Neuron (in vitro differentiated cells): Measurements from ENCODE around the gene PTPRN2.

Source experiments
- H2AFZ ChIP-seq: one replicate; pipeline ENCODE4 v1.6.1; 2013; ENCODE audit warnings: low read depth, mild to moderate bottlenecking, inconsistent platforms, low read length, moderate library complexity
- H3K27me3 ChIP-seq: one replicate; pipeline ENCODE4 v1.6.1; 2013; ENCODE audit warnings: low read length; ENCODE audit not compliant: insufficient read depth
- H3K36me3 ChIP-seq: one replicate; pipeline ENCODE4 v1.6.1; 2013; ENCODE audit warnings: low read length; ENCODE audit not compliant: insufficient read depth
- H3K4me1 ChIP-seq: one replicate; pipeline ENCODE4 v1.6.1; 2013; ENCODE audit warnings: low read length; ENCODE audit not compliant: insufficient read depth
- H3K4me3 ChIP-seq: 2 replicates; pipeline ENCODE4 v1.5.1; 2013; ENCODE audit warnings: mild to moderate bottlenecking, low read length, moderate library complexity
- H3K9me3 ChIP-seq: one replicate; pipeline ENCODE4 v1.6.1; 2013; ENCODE audit warnings: low read length

Gene PTPRN2

GRCh38 chr7:158017111-158018097, 570.2 kb downstream of the PTPRN2 start:
- Histone ChIP-seq H3K4me3 (no peak overlapping the region), H3K9me3 (no peaks in the 10 kb centered on the region), H3K27me3 (peaks cover 23% of the 10 kb centered on the region), H3K36me3 (no peaks in the 10 kb centered on the region), H3K4me1 (peaks cover 27% of the 10 kb centered on the region), H2AFZ (no peak overlapping the region)

- peaks cover 27% of the 10 kb centered on the region for H3K4me1 ChIP-seq
Measured at GRCh38 chr7:158016180-158017097, 571.2 kb downstream of the PTPRN2 start.

GRCh38 chr7:158015403-158016179, 572.0 kb downstream of the PTPRN2 start:
- Histone ChIP-seq H3K4me1 (peaks cover 27% of the 10 kb centered on the region), H3K36me3 (no peaks in the 10 kb centered on the region), H3K4me3 (peak overlapping the region; percentile 17), H3K27me3 (peaks cover 24% of the 10 kb centered on the region), H3K9me3 (no peaks in the 10 kb centered on the region), H2AFZ (peak overlapping the region; percentile 23)

More at GRCh38 chr7:158016180-158017097, 571.2 kb downstream of the PTPRN2 start:
- no peaks in the 10 kb centered on the region for H3K36me3 ChIP-seq
- H3K9me3 ChIP-seq = no peaks in the 10 kb centered on the region
- peaks cover 23% of the 10 kb centered on the region for H3K27me3 ChIP-seq
- H2AFZ ChIP-seq = peak overlapping the region; percentile 23
- peak overlapping the region; percentile 17 for H3K4me3 ChIP-seq

GRCh38 chr7:158014976-158015375, 572.6 kb downstream of the PTPRN2 start:
- H3K36me3 ChIP-seq = no peaks in the 10 kb centered on the region

GRCh38 chr7:158013085-158013668, 574.4 kb downstream of the PTPRN2 start:
- peaks cover 27% of the 10 kb centered on the region for H3K4me1 ChIP-seq
- H2AFZ ChIP-seq = no peak overlapping the region
- no peaks in the 10 kb centered on the region for H3K36me3 ChIP-seq
- H3K27me3 ChIP-seq = peaks cover 29% of the 10 kb centered on the region
- H3K9me3 ChIP-seq = no peaks in the 10 kb centered on the region
- H3K4me3 ChIP-seq = no peak overlapping the region

More at GRCh38 chr7:158014976-158015375, 572.6 kb downstream of the PTPRN2 start:
- H2AFZ ChIP-seq = no peak overlapping the region
- H3K27me3 ChIP-seq = peaks cover 24% of the 10 kb centered on the region
- no peaks in the 10 kb centered on the region for H3K9me3 ChIP-seq
- no peak overlapping the region for H3K4me3 ChIP-seq
- peaks cover 27% of the 10 kb centered on the region for H3K4me1 ChIP-seq

- H2AFZ ChIP-seq = no peak overlapping the region
- H3K9me3 ChIP-seq = no peaks in the 10 kb centered on the region
- H3K4me3 ChIP-seq = no peak overlapping the region
- H3K27me3 ChIP-seq = peaks cover 22% of the 10 kb centered on the region
- peaks cover 24% of the 10 kb centered on the region for H3K4me1 ChIP-seq
- H3K36me3 ChIP-seq = no peaks in the 10 kb centered on the region
Measured at GRCh38 chr7:158011941-158012340, 575.7 kb downstream of the PTPRN2 start.

- Histone ChIP-seq H3K9me3 (no peaks in the 10 kb centered on the region), H3K27me3 (peaks cover 21% of the 10 kb centered on the region), H3K4me3 (no peak overlapping the region), H2AFZ (no peak overlapping the region), H3K4me1 (peaks cover 16% of the 10 kb centered on the region), H3K36me3 (no peaks in the 10 kb centered on the region)
Measured at GRCh38 chr7:158010961-158011693, 576.5 kb downstream of the PTPRN2 start.

GRCh38 chr7:158009886-158010285, 577.7 kb downstream of the PTPRN2 start:
- peaks cover 4% of the 10 kb centered on the region for H3K4me1 ChIP-seq
- H3K9me3 ChIP-seq = no peaks in the 10 kb centered on the region
- H2AFZ ChIP-seq = no peak overlapping the region
- H3K27me3 ChIP-seq = peaks cover 12% of the 10 kb centered on the region
- H3K36me3 ChIP-seq = no peaks in the 10 kb centered on the region
- H3K4me3 ChIP-seq = no peak overlapping the region

- Histone ChIP-seq H3K27me3 (peaks cover 8% of the 10 kb centered on the region), H3K4me3 (no peak overlapping the region), H3K36me3 (no peaks in the 10 kb centered on the region), H2AFZ (no peak overlapping the region), H3K4me1 (no peaks in the 10 kb centered on the region), H3K9me3 (no peaks in the 10 kb centered on the region)
Measured at GRCh38 chr7:158008267-158008666, 579.4 kb downstream of the PTPRN2 start.

- H3K27me3 ChIP-seq = peaks cover 8% of the 10 kb centered on the region
- no peaks in the 10 kb centered on the region for H3K4me1 ChIP-seq
- H2AFZ ChIP-seq = no peak overlapping the region
- no peaks in the 10 kb centered on the region for H3K36me3 ChIP-seq
- H3K9me3 ChIP-seq = no peaks in the 10 kb centered on the region
- no peak overlapping the region for H3K4me3 ChIP-seq
Measured at GRCh38 chr7:158007697-158008257, 579.8 kb downstream of the PTPRN2 start.

GRCh38 chr7:158006841-158007696, 580.6 kb downstream of the PTPRN2 start:
- Histone ChIP-seq H2AFZ (no peak overlapping the region), H3K36me3 (no peaks in the 10 kb centered on the region), H3K4me1 (no peaks in the 10 kb centered on the region), H3K4me3 (no peak overlapping the region), H3K9me3 (no peaks in the 10 kb centered on the region), H3K27me3 (peaks cover 8% of the 10 kb centered on the region)
